Natural killer cell (primary cell): ENCODE data around the gene SORBS2. TPM values are rescaled to one million over a fixed set of nuclear protein-coding genes. Genes with fewer than 3 reads are reported as not detected.
"Not testable (repeated sequence)": the region's sequence is repeated elsewhere in the genome, so short reads cannot be mapped to it uniquely, and the experiment has no call there.

Experiments used
- ATAC-seq, 3 donors: fragments of 150-1000 bp in 2 of 3; fragments of 200-7000 bp in 1 of 3; cut with Tn5 transposase; 1 replicate in 1 of 3; 2 replicates in 2 of 3; pipeline ENCODE4 v1.10.0; 2021; ENCODE audit warnings: mild to moderate bottlenecking in 2 of 3, moderate library complexity in 2 of 3
- DNase-seq, 2 donors: peaks; one replicate each; pipeline versions ENCODE4 v3.0.0 to v3.0.0-alpha.2; 2013 to 2021; ENCODE audit warnings: mixed read lengths in 1 of 2
- H3K27ac ChIP-seq: one replicate; pipeline ENCODE4 v1.5.1; 2013; ENCODE audit warnings: mild to moderate bottlenecking, low read length
- H3K27me3 ChIP-seq: one replicate; pipeline ENCODE4 v1.6.1; 2013; ENCODE audit warnings: low read length; ENCODE audit not compliant: control insufficient read depth, insufficient read depth
- H3K36me3 ChIP-seq: one replicate; pipeline ENCODE4 v1.6.1; 2013; ENCODE audit warnings: low read length; ENCODE audit not compliant: control insufficient read depth, insufficient read depth
- H3K4me1 ChIP-seq: one replicate; pipeline ENCODE4 v1.6.1; 2013; ENCODE audit warnings: low read length; ENCODE audit not compliant: control insufficient read depth, insufficient read depth
- H3K4me3 ChIP-seq: one replicate; pipeline ENCODE4 v1.5.1; 2013; ENCODE audit warnings: low read length
- H3K9me3 ChIP-seq: one replicate; pipeline ENCODE4 v1.6.1; 2013; ENCODE audit warnings: low read length; ENCODE audit not compliant: control insufficient read depth, insufficient read depth
- H3K27ac Mint-ChIP-seq, 2 donors: one replicate each; pipeline ENCODE4 v1.8.0; 2022; ENCODE audit warnings: mild to moderate bottlenecking in 2 of 2, mixed read lengths in 2 of 2, moderate library complexity in 1 of 2
- H3K27me3 Mint-ChIP-seq, 2 donors: one replicate each; pipeline ENCODE4 v1.8.0; 2022; ENCODE audit warnings: low read depth in 2 of 2, mixed read lengths in 2 of 2
- H3K36me3 Mint-ChIP-seq: one replicate; pipeline ENCODE4 v1.8.0; 2022; ENCODE audit warnings: mixed read lengths
- H3K4me1 Mint-ChIP-seq, 2 donors: one replicate each; pipeline ENCODE4 v1.8.0; 2022; ENCODE audit warnings: mixed read lengths in 2 of 2
- H3K4me3 Mint-ChIP-seq: one replicate; pipeline ENCODE4 v1.8.0; 2022; ENCODE audit warnings: mild to moderate bottlenecking, moderate library complexity, mixed read lengths
- H3K9me3 Mint-ChIP-seq, 2 donors: one replicate each; pipeline ENCODE4 v1.8.0; 2022; ENCODE audit warnings: mixed read lengths in 2 of 2
- CTCF ChIP-seq: fragments of 200-600 bp; IDR thresholded peaks from one replicate; pipeline ENCODE4 v1.8.0; 2022; ENCODE audit warnings: antibody characterized with exemption
- WGBS: methylation state at CpG from one replicate; pipeline ENCODE4 v1.1.7; 2013; ENCODE audit warnings: missing lambda C conversion rate; ENCODE audit not compliant: insufficient coverage; 5-methylcytosine and 5-hydroxymethylcytosine counted together
- intact Hi-C: fragments of 100-400 bp; cut with micrococcal nuclease; formaldehyde crosslinking; loops from one replicate; pipeline ENCODE4 v1.14.2; 2022
- total RNA-seq, 4 donors: library from RNA; stranded (reverse); fragments of 120-200 nt in 1 of 4; gene quantifications; one replicate each; pipeline versions ENCODE4 v1.2.3 to v1.2.4, GENCODE V29; 2013 to 2022

SORBS2 gene, protein sequence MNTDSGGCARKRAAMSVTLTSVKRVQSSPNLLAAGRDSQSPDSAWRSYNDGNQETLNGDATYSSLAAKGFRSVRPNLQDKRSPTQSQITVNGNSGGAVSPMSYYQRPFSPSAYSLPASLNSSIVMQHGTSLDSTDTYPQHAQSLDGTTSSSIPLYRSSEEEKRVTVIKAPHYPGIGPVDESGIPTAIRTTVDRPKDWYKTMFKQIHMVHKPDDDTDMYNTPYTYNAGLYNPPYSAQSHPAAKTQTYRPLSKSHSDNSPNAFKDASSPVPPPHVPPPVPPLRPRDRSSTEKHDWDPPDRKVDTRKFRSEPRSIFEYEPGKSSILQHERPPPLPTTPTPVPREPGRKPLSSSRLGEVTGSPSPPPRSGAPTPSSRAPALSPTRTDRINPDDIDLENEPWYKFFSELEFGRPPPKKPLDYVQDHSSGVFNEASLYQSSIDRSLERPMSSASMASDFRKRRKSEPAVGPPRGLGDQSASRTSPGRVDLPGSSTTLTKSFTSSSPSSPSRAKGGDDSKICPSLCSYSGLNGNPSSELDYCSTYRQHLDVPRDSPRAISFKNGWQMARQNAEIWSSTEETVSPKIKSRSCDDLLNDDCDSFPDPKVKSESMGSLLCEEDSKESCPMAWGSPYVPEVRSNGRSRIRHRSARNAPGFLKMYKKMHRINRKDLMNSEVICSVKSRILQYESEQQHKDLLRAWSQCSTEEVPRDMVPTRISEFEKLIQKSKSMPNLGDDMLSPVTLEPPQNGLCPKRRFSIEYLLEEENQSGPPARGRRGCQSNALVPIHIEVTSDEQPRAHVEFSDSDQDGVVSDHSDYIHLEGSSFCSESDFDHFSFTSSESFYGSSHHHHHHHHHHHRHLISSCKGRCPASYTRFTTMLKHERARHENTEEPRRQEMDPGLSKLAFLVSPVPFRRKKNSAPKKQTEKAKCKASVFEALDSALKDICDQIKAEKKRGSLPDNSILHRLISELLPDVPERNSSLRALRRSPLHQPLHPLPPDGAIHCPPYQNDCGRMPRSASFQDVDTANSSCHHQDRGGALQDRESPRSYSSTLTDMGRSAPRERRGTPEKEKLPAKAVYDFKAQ (N-terminal part only)
- total RNA-seq: 10 to 100 TPM; 10.2 to 15.6 (median 13.5) TPM
- 21.4 TPM for total RNA-seq (2013)

GRCh38 chr4:185811509-185812364, at the start of gene SORBS2:
TSS of gene SORBS2 (minus strand) at chr4:185812194. CDS start at chr4:185690571, 121,623 bp downstream.
- intact Hi-C loops: no loop called here
- no peak for ATAC-seq
- no peaks in the 10 kb centered on the region for H3K36me3 Mint-ChIP-seq
- 39% methylated on average over 18 of the region's 20 CpGs for WGBS
- H3K4me1 Mint-ChIP-seq: no peaks in the 10 kb centered on the region
- H3K36me3 ChIP-seq: no peaks in the 10 kb centered on the region
- H3K4me1 ChIP-seq: peaks cover 5% of the 10 kb centered on the region
- no peak within 1 kb of the TSS for H3K27ac Mint-ChIP-seq
- no peaks in the 10 kb centered on the region for H3K9me3 ChIP-seq
- DNase-seq: no peak
- H3K4me3 ChIP-seq: no peak within 1 kb of the TSS
- H3K27ac ChIP-seq: no peak within 1 kb of the TSS
- no peak within 1 kb of the TSS for H3K4me3 Mint-ChIP-seq
- no peak for TF ChIP-seq CTCF
- peaks cover 6 to 9% of the 10 kb centered on the region in 2 donors for H3K27me3 Mint-ChIP-seq
- no peaks in the 10 kb centered on the region for H3K9me3 Mint-ChIP-seq
- no peaks in the 10 kb centered on the region for H3K27me3 ChIP-seq

GRCh38 chr4:185859111-185859510, 47.1 kb upstream of the SORBS2 start:
- WGBS: 7% methylated on average over 7 of the region's 7 CpGs
- H3K4me3 Mint-ChIP-seq: no peak overlapping the region
- no peak overlapping the region for H3K27ac Mint-ChIP-seq

DNA sequence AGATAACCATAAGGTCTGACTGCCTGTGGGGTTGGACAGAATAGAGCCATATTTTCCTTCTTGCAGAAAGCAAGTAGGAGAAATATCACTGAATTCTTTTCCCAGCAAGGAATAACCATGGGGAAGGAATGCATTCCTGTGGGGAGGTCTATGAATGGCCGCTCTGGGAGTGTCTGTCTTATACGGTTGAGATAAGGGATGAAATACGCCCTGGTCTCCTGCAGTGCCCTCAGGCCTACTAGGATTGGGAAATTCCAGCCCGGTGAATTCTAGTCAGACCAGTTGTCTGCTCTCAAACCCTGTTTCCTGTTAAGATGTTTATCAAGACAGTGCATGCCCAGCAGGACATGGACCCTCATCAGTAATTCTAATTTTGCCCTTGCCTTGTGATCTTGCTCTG, 45.6 kb upstream of the SORBS2 start:
- ATAC-seq, H3K9me3 ChIP-seq, H3K27ac Mint-ChIP-seq, H3K4me1 ChIP-seq, H3K4me3 Mint-ChIP-seq, H3K4me3 ChIP-seq, H3K27ac ChIP-seq, H3K36me3 ChIP-seq, DNase-seq, H3K27me3 Mint-ChIP-seq, intact Hi-C loops, H3K27me3 ChIP-seq, H3K4me1 Mint-ChIP-seq: not testable (repeated sequence)
- Mint-ChIP-seq H3K36me3 (peaks cover 12% of the 10 kb centered on the region), H3K9me3 (peaks cover 8 to 13% of the 10 kb centered on the region in 2 donors)
- WGBS: 71% methylated on average over 4 of the region's 4 CpGs

More at GRCh38 chr4:185859111-185859510, 47.1 kb upstream of the SORBS2 start:
- no peak for TF ChIP-seq CTCF
- Mint-ChIP-seq H3K27me3 (peaks cover 3 to 4% of the 10 kb centered on the region in 2 donors), H3K36me3 (peaks cover 12% of the 10 kb centered on the region), H3K9me3 (peaks cover 8 to 13% of the 10 kb centered on the region in 2 donors), H3K4me1 (no peaks in the 10 kb centered on the region)
- H3K9me3 ChIP-seq: peaks cover 7% of the 10 kb centered on the region
- DNase-seq (no peak), ATAC-seq (no peak)
- H3K36me3 ChIP-seq: no peaks in the 10 kb centered on the region
- no peaks in the 10 kb centered on the region for H3K4me1 ChIP-seq
- no peak overlapping the region for H3K27ac ChIP-seq
- no peaks in the 10 kb centered on the region for H3K27me3 ChIP-seq
- no peak overlapping the region for H3K4me3 ChIP-seq
- intact Hi-C loops: no loop called here
